HepG2 (cell line): ENCODE data around the gene MGAT5. TPM values are rescaled to one million over a fixed set of nuclear protein-coding genes. Genes with fewer than 3 reads are reported as not detected.

Experiments used
- ATF7 ChIP-seq, 2 experiments: fragments of 450-650 bp in 1 of 2; sonication (generic) in 1 of 2; formaldehyde crosslinking in 1 of 2; IDR thresholded peaks; 2 replicates each; pipeline versions ENCODE4 v1.4.0 to v1.6.1; 2016 to 2020; ENCODE audit warnings: antibody characterized with exemption in 1 of 2, mild to moderate bottlenecking in 1 of 2, missing genetic modification reagents in 1 of 2
- GTF2F1 ChIP-seq: fragments of 150-350 bp; IDR thresholded peaks from 2 replicates; pipeline ENCODE4 v1.6.1; 2014; ENCODE audit warnings: low read length
- HOXA3 ChIP-seq: sonication (generic); formaldehyde crosslinking; IDR thresholded peaks from 2 replicates; pipeline ENCODE4 v1.5.0; 2020; ENCODE audit warnings: missing genetic modification reagents
- IRX3 ChIP-seq: sonication (generic); formaldehyde crosslinking; IDR thresholded peaks from 2 replicates; pipeline ENCODE4 v1.8.1; 2023; ENCODE audit warnings: mild to moderate bottlenecking, low read depth, missing genetic modification reagents, borderline replicate concordance
- MTF1 ChIP-seq: sonication (generic); formaldehyde crosslinking; IDR thresholded peaks from 2 replicates; pipeline ENCODE4 v1.5.0; 2020; ENCODE audit warnings: missing genetic modification reagents
- SATB2 ChIP-seq: sonication (generic); formaldehyde crosslinking; IDR thresholded peaks from 2 replicates; pipeline ENCODE4 v1.5.0; 2020; ENCODE audit warnings: missing genetic modification reagents
- SCMH1 ChIP-seq: sonication (generic); formaldehyde crosslinking; IDR thresholded peaks from 2 replicates; pipeline ENCODE4 v1.9.0; 2021; ENCODE audit warnings: missing genetic modification reagents, mild to moderate bottlenecking, borderline replicate concordance
- ZC3H13 ChIP-seq: sonication (generic); formaldehyde crosslinking; IDR thresholded peaks from 2 replicates; pipeline ENCODE4 v1.8.1; 2023; ENCODE audit warnings: mild to moderate bottlenecking, missing genetic modification reagents, moderate library complexity
- ZNF234 ChIP-seq: sonication (generic); formaldehyde crosslinking; conservative IDR thresholded peaks from 2 replicates; pipeline ENCODE4 v1.5.1; 2020; ENCODE audit warnings: mild to moderate bottlenecking, missing genetic modification reagents
- ZNF614 ChIP-seq: IDR thresholded peaks from 2 replicates; pipeline ENCODE4 v1.6.1; 2018; ENCODE audit warnings: missing biosample characterization, missing genetic modification reagents, inconsistent platforms, borderline replicate concordance
- ZNF891 ChIP-seq: sonication (generic); formaldehyde crosslinking; IDR thresholded peaks from 2 replicates; pipeline ENCODE4 v1.5.0; 2020; ENCODE audit warnings: mild to moderate bottlenecking, missing genetic modification reagents
- ZSCAN29 ChIP-seq: sonication (generic); formaldehyde crosslinking; conservative IDR thresholded peaks from 2 replicates; pipeline ENCODE4 v1.4.0; 2020; ENCODE audit warnings: mild to moderate bottlenecking, missing genetic modification reagents
- polyA plus RNA-seq, 8 experiments: library from polyadenylated mRNA; depleted of rRNA in 3 of 8; stranded (reverse) in 7 of 8; unstranded in 1 of 8; fragments of >200 nt; fragmentation: Illumina TruSeq in 4 of 8; extraction: Trizol in 4 of 8; gene quantifications; 2 replicates each; pipeline versions ENCODE4 v1.2.1 to v1.2.3, GENCODE V29; 2011 to 2016; ENCODE audit warnings: low read depth in 4 of 8, missing spikeins in 1 of 8, mixed read lengths in 1 of 8; ENCODE audit not compliant: insufficient read depth in 1 of 8
- total RNA-seq, 5 experiments: library from RNA; depleted of rRNA; stranded (reverse); fragments of >200 nt; fragmentation: Illumina TruSeq; extraction: Trizol; gene quantifications; 2 replicates each; pipeline ENCODE4 v1.2.3, GENCODE V29; 2016; ENCODE audit warnings: low read depth in 1 of 5
- TF ChIP-seq, protein P1 (sequence below): sonication (generic); formaldehyde crosslinking; IDR thresholded peaks from 2 replicates; pipeline ENCODE4 v1.8.0; 2022; ENCODE audit warnings: missing genetic modification reagents, mild to moderate bottlenecking, inconsistent platforms, borderline replicate concordance
- TF ChIP-seq, protein P2 (sequence below): sonication (generic); formaldehyde crosslinking; IDR thresholded peaks from 2 replicates; pipeline ENCODE4 v1.5.1; 2020; ENCODE audit warnings: mild to moderate bottlenecking, missing genetic modification reagents
- TF ChIP-seq, protein P3 (sequence below): sonication (generic); formaldehyde crosslinking; conservative IDR thresholded peaks from 2 replicates; pipeline ENCODE4 v1.8.0; 2022; ENCODE audit warnings: mild to moderate bottlenecking, moderate library complexity, missing genetic modification reagents
- TF ChIP-seq, protein P4 (sequence below): IDR thresholded peaks from 2 replicates; pipeline ENCODE4 v1.6.1; 2016; ENCODE audit warnings: control low read depth
- TF ChIP-seq, protein P5 (sequence below): sonication (generic); formaldehyde crosslinking; IDR thresholded peaks from 2 replicates; pipeline ENCODE4 v1.5.1; 2020; ENCODE audit warnings: missing genetic modification reagents, mild to moderate bottlenecking, borderline replicate concordance
- TF ChIP-seq, protein P6 (sequence below): sonication (generic); formaldehyde crosslinking; IDR thresholded peaks from 2 replicates; pipeline ENCODE4 v1.4.0; 2020; ENCODE audit warnings: missing genetic modification reagents

Gene MGAT5
- total and polyA plus RNA-seq, 2 of the 13 experiments (the other 11 are each of a cell fraction or from before 2014, with no cell fraction given), result 33.1 to 60.2 TPM

DNA sequence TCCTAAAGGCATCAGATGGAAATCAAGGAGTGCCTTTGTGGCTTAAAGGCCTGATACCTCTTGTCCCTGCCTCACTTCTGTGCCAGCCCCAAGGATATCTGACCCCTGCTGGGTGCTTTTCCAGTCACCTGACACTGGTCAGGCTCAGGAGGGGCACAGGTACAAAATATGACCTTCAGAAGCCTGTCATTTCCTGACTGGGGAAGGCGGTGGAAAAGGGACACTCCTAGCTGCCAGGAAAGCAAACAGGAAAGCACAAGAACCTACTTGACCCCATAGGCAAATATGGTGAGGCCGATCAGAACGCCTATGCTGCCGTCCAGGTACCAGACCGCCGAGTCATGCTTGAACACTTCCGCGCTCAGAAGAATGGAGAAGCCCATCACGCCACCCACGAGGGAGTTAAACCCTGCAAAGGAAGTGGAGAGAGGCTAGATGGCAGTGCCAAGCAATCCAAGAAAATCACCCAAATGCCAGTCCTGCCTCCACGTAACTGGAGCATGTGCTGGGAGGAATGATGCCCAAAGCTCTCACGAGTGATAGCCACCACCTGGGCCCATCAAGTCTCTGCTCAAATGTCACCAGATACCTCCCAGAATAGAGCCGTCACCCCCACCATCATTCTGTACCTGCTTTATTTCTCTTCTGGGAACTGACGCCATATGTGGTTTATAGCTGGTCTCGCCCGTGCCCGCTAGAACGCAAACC lies 204.0 kb downstream of the MGAT5 start (continued):
- TF ChIP-seq, protein P1, sequence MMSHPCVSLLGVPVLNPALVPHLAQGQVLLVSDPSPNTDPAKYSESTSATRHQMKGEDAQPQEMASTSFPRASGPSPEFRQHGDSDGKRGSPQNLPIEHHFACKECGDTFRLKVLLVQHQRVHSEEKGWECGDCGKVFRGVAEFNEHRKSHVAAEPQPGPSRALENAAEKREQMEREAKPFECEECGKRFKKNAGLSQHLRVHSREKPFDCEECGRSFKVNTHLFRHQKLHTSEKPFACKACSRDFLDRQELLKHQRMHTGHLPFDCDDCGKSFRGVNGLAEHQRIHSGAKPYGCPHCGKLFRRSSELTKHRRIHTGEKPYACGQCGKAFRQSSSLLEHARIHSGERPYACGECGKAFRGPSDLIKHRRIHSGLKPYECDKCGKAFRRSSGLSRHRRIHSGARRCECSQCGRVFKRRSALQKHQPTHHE (CRISPR knock-in tag), result no peak
- TF ChIP-seq HOXA3 (CRISPR knock-in tag) (peak; percentile 64), GTF2F1 (no peak), SCMH1 (CRISPR knock-in tag) (no peak), ZNF234 (CRISPR knock-in tag) (no peak), SATB2 (CRISPR knock-in tag) (no peak), ZC3H13 (no peak), MTF1 (CRISPR knock-in tag) (no peak), ZNF614 (CRISPR knock-in tag) (peak; percentile 84; the same call in 1 of the 2 replicates), ZSCAN29 (CRISPR knock-in tag) (0 out of 2 replicates have a peak, but pooled peaks have one; percentile 53), ZNF891 (CRISPR knock-in tag) (no peak), IRX3 (CRISPR knock-in tag) (no peak), ATF7 (IDR thresholded peaks at IDR 0.05) (no peak), ATF7 (CRISPR knock-in tag; IDR thresholded peaks at IDR 0.05) (no peak; the same call in 1 of the 2 replicates)
- TF ChIP-seq, protein P2, sequence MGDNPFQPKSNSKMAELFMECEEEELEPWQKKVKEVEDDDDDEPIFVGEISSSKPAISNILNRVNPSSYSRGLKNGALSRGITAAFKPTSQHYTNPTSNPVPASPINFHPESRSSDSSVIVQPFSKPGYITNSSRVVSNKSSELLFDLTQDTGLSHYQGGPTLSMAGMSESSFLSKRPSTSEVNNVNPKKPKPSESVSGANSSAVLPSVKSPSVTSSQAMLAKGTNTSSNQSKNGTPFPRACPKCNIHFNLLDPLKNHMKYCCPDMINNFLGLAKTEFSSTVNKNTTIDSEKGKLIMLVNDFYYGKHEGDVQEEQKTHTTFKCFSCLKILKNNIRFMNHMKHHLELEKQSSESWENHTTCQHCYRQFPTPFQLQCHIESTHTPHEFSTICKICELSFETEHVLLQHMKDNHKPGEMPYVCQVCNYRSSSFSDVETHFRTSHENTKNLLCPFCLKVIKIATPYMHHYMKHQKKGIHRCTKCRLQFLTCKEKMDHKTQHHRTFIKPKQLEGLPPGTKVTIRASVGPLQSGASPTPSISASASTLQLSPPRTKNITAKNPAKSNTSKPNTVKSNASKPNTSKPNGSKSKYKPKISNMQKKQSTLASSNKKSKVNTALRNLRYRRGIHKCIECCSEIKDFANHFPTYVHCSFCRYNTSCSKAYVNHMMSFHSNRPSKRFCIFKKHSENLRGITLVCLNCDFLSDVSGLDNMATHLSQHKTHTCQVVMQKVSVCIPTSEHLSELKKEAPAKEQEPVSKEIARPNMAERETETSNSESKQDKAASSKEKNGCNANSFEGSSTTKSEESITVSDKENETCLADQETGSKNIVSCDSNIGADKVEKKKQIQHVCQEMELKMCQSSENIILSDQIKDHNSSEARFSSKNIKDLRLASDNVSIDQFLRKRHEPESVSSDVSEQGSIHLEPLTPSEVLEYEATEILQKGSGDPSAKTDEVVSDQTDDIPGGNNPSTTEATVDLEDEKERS (CRISPR knock-in tag), result no peak
- TF ChIP-seq, protein P3, sequence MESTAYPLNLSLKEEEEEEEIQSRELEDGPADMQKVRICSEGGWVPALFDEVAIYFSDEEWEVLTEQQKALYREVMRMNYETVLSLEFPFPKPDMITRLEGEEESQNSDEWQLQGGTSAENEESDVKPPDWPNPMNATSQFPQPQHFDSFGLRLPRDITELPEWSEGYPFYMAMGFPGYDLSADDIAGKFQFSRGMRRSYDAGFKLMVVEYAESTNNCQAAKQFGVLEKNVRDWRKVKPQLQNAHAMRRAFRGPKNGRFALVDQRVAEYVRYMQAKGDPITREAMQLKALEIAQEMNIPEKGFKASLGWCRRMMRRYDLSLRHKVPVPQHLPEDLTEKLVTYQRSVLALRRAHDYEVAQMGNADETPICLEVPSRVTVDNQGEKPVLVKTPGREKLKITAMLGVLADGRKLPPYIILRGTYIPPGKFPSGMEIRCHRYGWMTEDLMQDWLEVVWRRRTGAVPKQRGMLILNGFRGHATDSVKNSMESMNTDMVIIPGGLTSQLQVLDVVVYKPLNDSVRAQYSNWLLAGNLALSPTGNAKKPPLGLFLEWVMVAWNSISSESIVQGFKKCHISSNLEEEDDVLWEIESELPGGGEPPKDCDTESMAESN (CRISPR knock-in tag), result peak; percentile 68; the same call in 1 of the 2 replicates
- TF ChIP-seq, protein P4, sequence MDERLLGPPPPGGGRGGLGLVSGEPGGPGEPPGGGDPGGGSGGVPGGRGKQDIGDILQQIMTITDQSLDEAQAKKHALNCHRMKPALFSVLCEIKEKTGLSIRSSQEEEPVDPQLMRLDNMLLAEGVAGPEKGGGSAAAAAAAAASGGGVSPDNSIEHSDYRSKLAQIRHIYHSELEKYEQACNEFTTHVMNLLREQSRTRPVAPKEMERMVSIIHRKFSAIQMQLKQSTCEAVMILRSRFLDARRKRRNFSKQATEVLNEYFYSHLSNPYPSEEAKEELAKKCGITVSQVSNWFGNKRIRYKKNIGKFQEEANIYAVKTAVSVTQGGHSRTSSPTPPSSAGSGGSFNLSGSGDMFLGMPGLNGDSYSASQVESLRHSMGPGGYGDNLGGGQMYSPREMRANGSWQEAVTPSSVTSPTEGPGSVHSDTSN, result no peak
- TF ChIP-seq, protein P5, sequence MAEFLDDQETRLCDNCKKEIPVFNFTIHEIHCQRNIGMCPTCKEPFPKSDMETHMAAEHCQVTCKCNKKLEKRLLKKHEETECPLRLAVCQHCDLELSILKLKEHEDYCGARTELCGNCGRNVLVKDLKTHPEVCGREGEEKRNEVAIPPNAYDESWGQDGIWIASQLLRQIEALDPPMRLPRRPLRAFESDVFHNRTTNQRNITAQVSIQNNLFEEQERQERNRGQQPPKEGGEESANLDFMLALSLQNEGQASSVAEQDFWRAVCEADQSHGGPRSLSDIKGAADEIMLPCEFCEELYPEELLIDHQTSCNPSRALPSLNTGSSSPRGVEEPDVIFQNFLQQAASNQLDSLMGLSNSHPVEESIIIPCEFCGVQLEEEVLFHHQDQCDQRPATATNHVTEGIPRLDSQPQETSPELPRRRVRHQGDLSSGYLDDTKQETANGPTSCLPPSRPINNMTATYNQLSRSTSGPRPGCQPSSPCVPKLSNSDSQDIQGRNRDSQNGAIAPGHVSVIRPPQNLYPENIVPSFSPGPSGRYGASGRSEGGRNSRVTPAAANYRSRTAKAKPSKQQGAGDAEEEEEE (CRISPR knock-in tag), result no peak
- TF ChIP-seq, protein P6, sequence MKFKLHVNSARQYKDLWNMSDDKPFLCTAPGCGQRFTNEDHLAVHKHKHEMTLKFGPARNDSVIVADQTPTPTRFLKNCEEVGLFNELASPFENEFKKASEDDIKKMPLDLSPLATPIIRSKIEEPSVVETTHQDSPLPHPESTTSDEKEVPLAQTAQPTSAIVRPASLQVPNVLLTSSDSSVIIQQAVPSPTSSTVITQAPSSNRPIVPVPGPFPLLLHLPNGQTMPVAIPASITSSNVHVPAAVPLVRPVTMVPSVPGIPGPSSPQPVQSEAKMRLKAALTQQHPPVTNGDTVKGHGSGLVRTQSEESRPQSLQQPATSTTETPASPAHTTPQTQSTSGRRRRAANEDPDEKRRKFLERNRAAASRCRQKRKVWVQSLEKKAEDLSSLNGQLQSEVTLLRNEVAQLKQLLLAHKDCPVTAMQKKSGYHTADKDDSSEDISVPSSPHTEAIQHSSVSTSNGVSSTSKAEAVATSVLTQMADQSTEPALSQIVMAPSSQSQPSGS (CRISPR knock-in tag), result no peak
